Mesenchymal stem cell (in vitro differentiated cells and primary cell): ENCODE data around the gene CNTNAP2.

Experiments used
- DNase-seq: peaks from one replicate; pipeline ENCODE4 v3.0.0-alpha.2; 2013
- H2AFZ ChIP-seq: one replicate; pipeline ENCODE4 v1.6.1; 2013; ENCODE audit warnings: low read depth, mild to moderate bottlenecking, control low read depth, inconsistent platforms, low read length, moderate library complexity
- H2AK5ac ChIP-seq: 2 replicates; pipeline ENCODE4 v1.6.1; 2013; ENCODE audit warnings: low read length, moderate library complexity, mild to moderate bottlenecking, inconsistent platforms; ENCODE audit not compliant: severe bottlenecking
- H2BK120ac ChIP-seq: one replicate; pipeline ENCODE4 v1.6.1; 2013; ENCODE audit warnings: low read depth, mild to moderate bottlenecking, inconsistent platforms, low read length, moderate library complexity
- H2BK12ac ChIP-seq, 2 experiments: one replicate each; pipeline ENCODE4 v1.6.1; 2013; ENCODE audit warnings: inconsistent platforms in 2 of 2, low read length in 2 of 2, mild to moderate bottlenecking in 2 of 2, moderate library complexity in 2 of 2, control low read depth in 1 of 2
- H2BK15ac ChIP-seq: one replicate; pipeline ENCODE4 v1.6.1; 2013; ENCODE audit warnings: mild to moderate bottlenecking, low read depth, inconsistent platforms; ENCODE audit not compliant: poor library complexity, severe bottlenecking
- H2BK5ac ChIP-seq: 2 replicates; pipeline ENCODE4 v1.6.1; 2013; ENCODE audit warnings: low read depth, mild to moderate bottlenecking, low read length, control low read depth, inconsistent platforms; ENCODE audit not compliant: poor library complexity, severe bottlenecking
- H3K14ac ChIP-seq, 2 experiments: one replicate each; pipeline ENCODE4 v1.6.1; 2013; ENCODE audit warnings: inconsistent platforms in 2 of 2, low read length in 2 of 2, control low read depth in 1 of 2, mild to moderate bottlenecking in 1 of 2, moderate library complexity in 1 of 2
- H3K18ac ChIP-seq, 2 experiments: one replicate each; pipeline ENCODE4 v1.6.1; 2013; ENCODE audit warnings: inconsistent platforms in 2 of 2, low read length in 2 of 2, control low read depth in 1 of 2, low read depth in 1 of 2, mild to moderate bottlenecking in 1 of 2
- H3K23ac ChIP-seq, 2 experiments: one replicate each; pipeline ENCODE4 v1.6.1; 2013; ENCODE audit warnings: inconsistent platforms in 2 of 2, low read length in 2 of 2, mild to moderate bottlenecking in 2 of 2, moderate library complexity in 2 of 2, control low read depth in 1 of 2
- H3K27ac ChIP-seq: 2 replicates; pipeline ENCODE4 v1.5.1; 2013; ENCODE audit warnings: mild to moderate bottlenecking, moderate library complexity, low read length, control low read depth, inconsistent platforms; ENCODE audit not compliant: poor library complexity, severe bottlenecking
- H3K27me3 ChIP-seq, 2 experiments: 2 replicates each; pipeline versions ENCODE4 v1.6.1 to v1.7.0; 2013; ENCODE audit warnings: low read length in 2 of 2, mild to moderate bottlenecking in 2 of 2, moderate library complexity in 2 of 2, control low read depth in 1 of 2, inconsistent platforms in 1 of 2; ENCODE audit not compliant: control insufficient read depth in 1 of 2, insufficient read depth in 1 of 2
- H3K36me3 ChIP-seq, 2 experiments: 2 replicates each; pipeline versions ENCODE4 v1.6.1 to v1.7.0; 2013; ENCODE audit warnings: low read length in 2 of 2, control low read depth in 1 of 2, inconsistent platforms in 1 of 2, low read depth in 1 of 2, mild to moderate bottlenecking in 1 of 2; ENCODE audit not compliant: insufficient read depth in 2 of 2, control insufficient read depth in 1 of 2
- H3K4ac ChIP-seq, 2 experiments: one replicate each; pipeline ENCODE4 v1.6.1; 2013; ENCODE audit warnings: inconsistent platforms in 2 of 2, low read length in 2 of 2, mild to moderate bottlenecking in 2 of 2, moderate library complexity in 2 of 2, control low read depth in 1 of 2, low read depth in 1 of 2
- H3K4me1 ChIP-seq: 2 replicates; pipeline ENCODE4 v1.6.1; 2013; ENCODE audit warnings: low read depth, low read length, control low read depth; ENCODE audit not compliant: control insufficient read depth, insufficient read depth
- H3K4me2 ChIP-seq: 2 replicates; pipeline ENCODE4 v1.6.1; 2013; ENCODE audit warnings: low read length, mild to moderate bottlenecking, inconsistent platforms; ENCODE audit not compliant: poor library complexity, severe bottlenecking
- H3K4me3 ChIP-seq, 2 experiments: 2 replicates each; pipeline versions ENCODE4 v1.5.1 to v1.7.0; 2013; ENCODE audit warnings: low read length in 2 of 2, mild to moderate bottlenecking in 2 of 2, control low read depth in 1 of 2, low read depth in 1 of 2; ENCODE audit not compliant: insufficient read depth in 1 of 2
- H3K79me1 ChIP-seq: replicated peaks from 2 replicates; pipeline ENCODE4 v1.6.1; 2013; ENCODE audit warnings: mild to moderate bottlenecking, control low read depth, low read length, inconsistent platforms; ENCODE audit not compliant: poor library complexity, severe bottlenecking
- H3K9ac ChIP-seq: 2 replicates; pipeline ENCODE4 v1.7.0; 2013; ENCODE audit warnings: mild to moderate bottlenecking, low read length, moderate library complexity
- H3K9me3 ChIP-seq: 2 replicates; pipeline ENCODE4 v1.7.0; 2013; ENCODE audit warnings: mild to moderate bottlenecking, low read length; ENCODE audit not compliant: control insufficient read depth
- H4K8ac ChIP-seq: one replicate; pipeline ENCODE4 v1.6.1; 2013; ENCODE audit warnings: inconsistent platforms, mild to moderate bottlenecking, low read length, moderate library complexity
- H4K91ac ChIP-seq: one replicate; pipeline ENCODE4 v1.6.1; 2013; ENCODE audit warnings: mild to moderate bottlenecking, low read length, inconsistent platforms
- WGBS: methylation state at CpG from one replicate; pipeline ENCODE4 v1.1.7; 2013; ENCODE audit warnings: mixed read lengths; 5-methylcytosine and 5-hydroxymethylcytosine counted together

Gene CNTNAP2

GRCh38 chr7:146741911-146742310, 625.3 kb downstream of the CNTNAP2 start:
- Histone ChIP-seq H3K4me1 (no peaks in the 10 kb centered on the region), H2BK5ac (no peak overlapping the region), H3K36me3 (no peaks in the 10 kb centered on the region), H2AK5ac (no peak overlapping the region), H2AFZ (no peak overlapping the region), H3K4me2 (no peak overlapping the region), H3K18ac (no peak overlapping the region), H3K9ac (no peak overlapping the region), H3K79me1 (no peaks in the 10 kb centered on the region), H3K23ac (no peak overlapping the region), H2BK12ac (no peak overlapping the region), H4K91ac (no peak overlapping the region), H2BK15ac (no peak overlapping the region), H3K27ac (no peak overlapping the region), H3K27me3 (no peaks in the 10 kb centered on the region), H4K8ac (no peak overlapping the region), H2BK120ac (no peak overlapping the region), H3K4ac (no peak overlapping the region), H3K14ac (no peak overlapping the region), H3K9me3 (peaks cover 46% of the 10 kb centered on the region), H3K4me3 (no peak overlapping the region)
- DNase-seq: no peak

- 48% methylated on average over 1 of the region's 1 CpG for WGBS
- Histone ChIP-seq H3K14ac (no peak overlapping the region), H3K23ac (no peak overlapping the region), H3K4ac (no peak overlapping the region), H3K4me2 (no peak overlapping the region), H3K9me3 (peaks cover 28% of the 10 kb centered on the region), H3K27ac (no peak overlapping the region), H3K4me1 (no peaks in the 10 kb centered on the region), H3K9ac (no peak overlapping the region), H3K36me3 (no peaks in the 10 kb centered on the region), H4K8ac (no peak overlapping the region), H3K18ac (no peak overlapping the region), H2BK12ac (no peak overlapping the region), H2AK5ac (no peak overlapping the region), H3K27me3 (no peaks in the 10 kb centered on the region), H2BK120ac (no peak overlapping the region), H2BK5ac (no peak overlapping the region), H4K91ac (no peak overlapping the region), H3K79me1 (no peaks in the 10 kb centered on the region), H3K4me3 (no peak overlapping the region), H2AFZ (no peak overlapping the region), H2BK15ac (no peak overlapping the region)
- no peak for DNase-seq
Measured at GRCh38 chr7:146754385-146754784, 637.8 kb downstream of the CNTNAP2 start.

GRCh38 chr7:146755585-146755984, 639.0 kb downstream of the CNTNAP2 start:
- no peak overlapping the region for H3K18ac ChIP-seq
- no peak overlapping the region for H2AFZ ChIP-seq
- no CpG with 5 or more reads among the region's 2 CpGs for WGBS
- no peak overlapping the region for H3K14ac ChIP-seq
- no peak overlapping the region for H3K4ac ChIP-seq
- H3K36me3 ChIP-seq: no peaks in the 10 kb centered on the region
- no peak overlapping the region for H2BK12ac ChIP-seq
- H2AK5ac ChIP-seq: no peak overlapping the region
- no peak overlapping the region for H3K4me3 ChIP-seq
- H3K27ac ChIP-seq: no peak overlapping the region
- no peaks in the 10 kb centered on the region for H3K79me1 ChIP-seq
- H3K4me1 ChIP-seq: no peaks in the 10 kb centered on the region
- H4K8ac ChIP-seq: no peak overlapping the region
- no peak overlapping the region for H3K23ac ChIP-seq
- H3K9ac ChIP-seq: no peak overlapping the region
- peaks cover 19% of the 10 kb centered on the region for H3K9me3 ChIP-seq
- no peak for DNase-seq
- H2BK5ac ChIP-seq: no peak overlapping the region
- no peaks in the 10 kb centered on the region for H3K27me3 ChIP-seq
- no peak overlapping the region for H4K91ac ChIP-seq
- H2BK120ac ChIP-seq: no peak overlapping the region
- H2BK15ac ChIP-seq: no peak overlapping the region
- H3K4me2 ChIP-seq: no peak overlapping the region

GRCh38 chr7:146764458-146764857, 647.9 kb downstream of the CNTNAP2 start:
- H2BK120ac ChIP-seq: no peak overlapping the region
- H2AFZ ChIP-seq: no peak overlapping the region
- no peak overlapping the region for H3K4ac ChIP-seq
- no peak overlapping the region for H2AK5ac ChIP-seq
- H4K91ac ChIP-seq: no peak overlapping the region
- H3K9me3 ChIP-seq: peaks cover 12% of the 10 kb centered on the region
- no peak overlapping the region for H2BK5ac ChIP-seq
- no peak for DNase-seq
- H3K4me2 ChIP-seq: no peak overlapping the region
- H2BK12ac ChIP-seq: no peak overlapping the region
- H3K27ac ChIP-seq: no peak overlapping the region
- H3K18ac ChIP-seq: no peak overlapping the region
- no peaks in the 10 kb centered on the region for H3K4me1 ChIP-seq
- no peak overlapping the region for H3K9ac ChIP-seq
- no peak overlapping the region for H2BK15ac ChIP-seq
- no peaks in the 10 kb centered on the region for H3K36me3 ChIP-seq
- H3K27me3 ChIP-seq: no peaks in the 10 kb centered on the region
- no peak overlapping the region for H3K14ac ChIP-seq
- WGBS: 53% methylated on average over 2 of the region's 3 CpGs
- no peaks in the 10 kb centered on the region for H3K79me1 ChIP-seq
- no peak overlapping the region for H3K23ac ChIP-seq
- no peak overlapping the region for H4K8ac ChIP-seq
- no peak overlapping the region for H3K4me3 ChIP-seq
